RWPE2 (cell line): ENCODE results near the gene CHPT1.

Experiments used
- ATAC-seq: fragments of 200-7000 bp; cut with Tn5 transposase; 3 replicates; pipeline ENCODE4 v1.9.1; 2021; ENCODE audit warnings: low read depth
- DNase-seq: peaks from one replicate; pipeline ENCODE4 v3.0.0-alpha.2; 2020; ENCODE audit warnings: low spot score
- H3K27ac ChIP-seq: fragments of 450-650 bp; 2 replicates; pipeline ENCODE4 v1.5.1; 2017; ENCODE audit warnings: mild to moderate bottlenecking; ENCODE audit not compliant: poor library complexity, severe bottlenecking
- H3K27me3 ChIP-seq: fragments of 250-450 bp; sonication (Bioruptor Pico); 2 replicates; pipeline ENCODE4 v1.5.1; 2021; ENCODE audit warnings: mild to moderate bottlenecking, moderate library complexity; ENCODE audit not compliant: insufficient read depth, poor library complexity, severe bottlenecking
- H3K36me3 ChIP-seq: fragments of 250-450 bp; sonication (Bioruptor Pico); 2 replicates; pipeline ENCODE4 v1.5.1; 2020; ENCODE audit warnings: low read depth, mild to moderate bottlenecking, moderate library complexity
- H3K4me1 ChIP-seq: fragments of 250-450 bp; sonication (Bioruptor Pico); 2 replicates; pipeline ENCODE4 v1.5.1; 2021; ENCODE audit warnings: mild to moderate bottlenecking, moderate library complexity; ENCODE audit not compliant: insufficient read depth, poor library complexity, severe bottlenecking
- H3K4me3 ChIP-seq: fragments of 250-450 bp; sonication (Bioruptor Pico); 2 replicates; pipeline ENCODE4 v1.5.1; 2021; ENCODE audit warnings: mild to moderate bottlenecking, moderate library complexity; ENCODE audit not compliant: severe bottlenecking
- H3K9me3 ChIP-seq: fragments of 250-450 bp; sonication (Bioruptor Pico); 2 replicates; pipeline ENCODE4 v1.5.1; 2021; ENCODE audit warnings: mild to moderate bottlenecking, moderate library complexity; ENCODE audit not compliant: severe bottlenecking
- TF ChIP-seq, protein P1 (sequence below): fragments of 450-650 bp; IDR thresholded peaks from one replicate; pipeline ENCODE4 v1.5.1; 2017; ENCODE audit warnings: mild to moderate bottlenecking, moderate library complexity; ENCODE audit not compliant: poor library complexity, severe bottlenecking

The CHPT1 gene

DNA sequence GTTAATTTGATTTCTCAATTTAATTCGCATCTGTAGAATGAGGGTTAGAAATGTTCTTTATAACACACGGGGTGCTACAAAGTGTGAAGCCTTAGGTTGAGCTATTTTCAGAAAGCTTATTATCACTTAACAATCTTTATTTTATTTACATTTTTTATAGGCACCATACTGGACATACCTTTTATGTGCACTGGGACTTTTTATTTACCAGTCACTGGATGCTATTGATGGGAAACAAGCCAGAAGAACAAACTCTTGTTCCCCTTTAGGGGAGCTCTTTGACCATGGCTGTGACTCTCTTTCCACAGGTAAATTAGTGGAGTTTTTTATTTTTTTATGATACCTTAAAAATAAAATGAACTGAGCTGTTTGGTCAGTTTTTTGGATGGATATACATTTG is 16.5 kb downstream of the CHPT1 start:
- Histone ChIP-seq H3K36me3 (peaks cover 7% of the 10 kb centered on the region), H3K27me3 (no peaks in the 10 kb centered on the region), H3K9me3 (no peaks in the 10 kb centered on the region), H3K27ac (no peak overlapping the region), H3K4me1 (no peaks in the 10 kb centered on the region), H3K4me3 (no peak overlapping the region)
- TF ChIP-seq, protein P1, sequence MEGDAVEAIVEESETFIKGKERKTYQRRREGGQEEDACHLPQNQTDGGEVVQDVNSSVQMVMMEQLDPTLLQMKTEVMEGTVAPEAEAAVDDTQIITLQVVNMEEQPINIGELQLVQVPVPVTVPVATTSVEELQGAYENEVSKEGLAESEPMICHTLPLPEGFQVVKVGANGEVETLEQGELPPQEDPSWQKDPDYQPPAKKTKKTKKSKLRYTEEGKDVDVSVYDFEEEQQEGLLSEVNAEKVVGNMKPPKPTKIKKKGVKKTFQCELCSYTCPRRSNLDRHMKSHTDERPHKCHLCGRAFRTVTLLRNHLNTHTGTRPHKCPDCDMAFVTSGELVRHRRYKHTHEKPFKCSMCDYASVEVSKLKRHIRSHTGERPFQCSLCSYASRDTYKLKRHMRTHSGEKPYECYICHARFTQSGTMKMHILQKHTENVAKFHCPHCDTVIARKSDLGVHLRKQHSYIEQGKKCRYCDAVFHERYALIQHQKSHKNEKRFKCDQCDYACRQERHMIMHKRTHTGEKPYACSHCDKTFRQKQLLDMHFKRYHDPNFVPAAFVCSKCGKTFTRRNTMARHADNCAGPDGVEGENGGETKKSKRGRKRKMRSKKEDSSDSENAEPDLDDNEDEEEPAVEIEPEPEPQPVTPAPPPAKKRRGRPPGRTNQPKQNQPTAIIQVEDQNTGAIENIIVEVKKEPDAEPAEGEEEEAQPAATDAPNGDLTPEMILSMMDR = no peak
- ATAC-seq (no peak), DNase-seq (no peak)

DNA sequence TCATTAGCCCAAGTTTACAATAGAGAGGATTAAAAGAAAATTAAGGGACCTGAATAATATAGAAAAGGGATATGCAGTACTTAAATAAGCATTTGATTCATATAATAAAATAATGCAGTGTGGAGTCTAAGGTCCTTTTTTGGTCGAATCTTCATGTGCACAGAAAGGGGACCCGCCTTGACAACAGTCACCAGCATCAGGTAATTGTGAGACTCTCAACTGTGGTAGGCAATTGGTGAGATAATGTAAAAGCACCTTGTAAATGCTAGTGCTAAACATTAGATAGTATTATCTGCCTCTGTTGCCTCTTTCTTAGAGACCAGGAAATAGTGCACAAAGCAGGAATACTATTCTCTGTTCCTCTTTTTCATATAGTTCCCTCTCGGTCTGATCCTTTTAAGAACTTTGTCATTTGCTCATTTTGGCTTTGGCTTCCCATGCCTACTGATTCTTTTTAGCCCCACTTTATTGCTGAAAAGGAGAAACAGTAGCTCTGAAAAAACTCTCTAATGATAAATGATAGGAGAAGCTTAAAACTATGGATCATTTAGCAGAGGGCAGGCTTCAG is 17.5 kb downstream of the CHPT1 start:
- no peak for DNase-seq
- Histone ChIP-seq H3K4me1 (no peaks in the 10 kb centered on the region), H3K27me3 (no peaks in the 10 kb centered on the region), H3K36me3 (peaks cover 11% of the 10 kb centered on the region), H3K9me3 (no peaks in the 10 kb centered on the region), H3K27ac (no peak overlapping the region), H3K4me3 (no peak overlapping the region)
- no peak for ATAC-seq
- TF ChIP-seq, protein P1 = no peak

DNA sequence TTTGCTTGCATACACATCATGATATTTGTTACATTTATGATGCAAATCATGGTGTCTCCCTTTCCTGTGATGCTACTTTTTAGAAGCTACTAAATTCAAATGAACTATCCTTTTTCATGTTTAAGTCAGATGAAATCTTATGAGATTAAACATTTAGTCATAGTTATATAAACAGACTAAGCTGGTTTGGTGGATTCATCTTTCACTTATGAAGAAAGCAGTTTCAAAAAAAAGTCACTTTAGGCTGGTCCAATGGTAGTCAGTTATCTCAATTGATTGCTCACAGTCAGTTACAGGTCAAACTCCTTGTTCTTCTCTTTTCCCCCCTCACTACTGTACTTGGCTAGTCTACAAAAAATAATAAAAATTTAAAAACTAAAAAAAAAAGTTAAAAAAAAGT is 22.1 kb downstream of the CHPT1 start:
- Histone ChIP-seq H3K27ac (no peak overlapping the region), H3K9me3 (no peaks in the 10 kb centered on the region), H3K4me3 (no peak overlapping the region), H3K36me3 (peaks cover 29% of the 10 kb centered on the region), H3K27me3 (no peaks in the 10 kb centered on the region), H3K4me1 (no peaks in the 10 kb centered on the region)
- no peak for ATAC-seq
- DNase-seq = no peak
- TF ChIP-seq, protein P1 = no peak

DNA sequence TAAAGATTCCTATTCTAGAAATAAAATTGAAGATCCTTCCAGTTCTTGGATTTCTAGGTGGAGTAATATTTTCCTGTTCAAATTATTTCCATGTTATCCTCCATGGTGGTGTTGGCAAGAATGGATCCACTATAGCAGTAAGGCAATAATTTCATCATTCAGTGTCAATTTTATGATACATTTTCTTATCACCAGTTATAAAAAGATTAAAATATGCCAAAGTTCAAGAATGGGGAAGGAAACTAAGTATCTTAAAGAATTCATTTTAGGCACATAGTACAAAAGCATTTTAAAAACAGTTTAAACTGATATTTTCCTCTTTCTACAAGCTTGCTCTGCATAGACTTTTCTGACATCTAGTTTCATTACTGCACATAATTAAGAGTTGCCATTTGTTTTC is 22.7 kb downstream of the CHPT1 start:
- no peak for DNase-seq
- Histone ChIP-seq H3K27me3 (no peaks in the 10 kb centered on the region), H3K27ac (no peak overlapping the region), H3K4me1 (no peaks in the 10 kb centered on the region), H3K9me3 (no peaks in the 10 kb centered on the region), H3K36me3 (peaks cover 32% of the 10 kb centered on the region), H3K4me3 (no peak overlapping the region)
- TF ChIP-seq, protein P1 = no peak
- ATAC-seq = no peak

DNA sequence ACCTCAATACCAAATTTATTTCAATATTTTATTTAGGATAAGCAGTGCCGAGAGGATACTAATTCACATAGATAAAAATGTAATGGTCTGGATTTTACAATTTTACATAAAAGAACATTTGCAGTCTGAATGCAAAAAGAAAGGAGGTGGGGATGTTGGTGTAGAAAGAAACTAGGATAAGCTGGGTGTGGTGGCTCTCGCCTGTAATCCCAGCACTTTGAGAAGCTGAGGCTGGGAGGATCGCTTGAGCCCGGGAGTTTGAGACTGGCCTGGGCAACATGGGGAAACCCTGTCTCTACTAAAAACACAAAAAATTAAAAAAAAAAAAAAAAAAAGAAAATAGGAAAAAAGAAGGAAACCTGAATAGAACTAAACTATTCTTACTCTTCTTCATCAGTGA is 25.0 kb downstream of the CHPT1 start:
- Histone ChIP-seq H3K4me1 (no peaks in the 10 kb centered on the region), H3K9me3 (no peaks in the 10 kb centered on the region), H3K27me3 (no peaks in the 10 kb centered on the region), H3K36me3 (peaks cover 41% of the 10 kb centered on the region), H3K4me3 (no peak overlapping the region), H3K27ac (no peak overlapping the region)
- ATAC-seq (no peak), DNase-seq (no peak)
- TF ChIP-seq, protein P1 = no peak
